Mesenchymal stem cell (in vitro differentiated cells and primary cell): Measurements from ENCODE around the gene CDC42BPA.

Experiments used
- DNase-seq: peaks from one replicate; pipeline ENCODE4 v3.0.0-alpha.2; 2013
- H2AFZ ChIP-seq: one replicate; pipeline ENCODE4 v1.6.1; 2013; ENCODE audit warnings: low read depth, mild to moderate bottlenecking, control low read depth, inconsistent platforms, low read length, moderate library complexity
- H2AK5ac ChIP-seq: 2 replicates; pipeline ENCODE4 v1.6.1; 2013; ENCODE audit warnings: low read length, moderate library complexity, mild to moderate bottlenecking, inconsistent platforms; ENCODE audit not compliant: severe bottlenecking
- H2BK120ac ChIP-seq: one replicate; pipeline ENCODE4 v1.6.1; 2013; ENCODE audit warnings: low read depth, mild to moderate bottlenecking, inconsistent platforms, low read length, moderate library complexity
- H2BK12ac ChIP-seq, 2 experiments: one replicate each; pipeline ENCODE4 v1.6.1; 2013; ENCODE audit warnings: inconsistent platforms in 2 of 2, low read length in 2 of 2, mild to moderate bottlenecking in 2 of 2, moderate library complexity in 2 of 2, control low read depth in 1 of 2
- H2BK15ac ChIP-seq: one replicate; pipeline ENCODE4 v1.6.1; 2013; ENCODE audit warnings: mild to moderate bottlenecking, low read depth, inconsistent platforms; ENCODE audit not compliant: poor library complexity, severe bottlenecking
- H2BK5ac ChIP-seq: 2 replicates; pipeline ENCODE4 v1.6.1; 2013; ENCODE audit warnings: low read depth, mild to moderate bottlenecking, low read length, control low read depth, inconsistent platforms; ENCODE audit not compliant: poor library complexity, severe bottlenecking
- H3K14ac ChIP-seq, 2 experiments: one replicate each; pipeline ENCODE4 v1.6.1; 2013; ENCODE audit warnings: inconsistent platforms in 2 of 2, low read length in 2 of 2, control low read depth in 1 of 2, mild to moderate bottlenecking in 1 of 2, moderate library complexity in 1 of 2
- H3K18ac ChIP-seq, 2 experiments: one replicate each; pipeline ENCODE4 v1.6.1; 2013; ENCODE audit warnings: inconsistent platforms in 2 of 2, low read length in 2 of 2, control low read depth in 1 of 2, low read depth in 1 of 2, mild to moderate bottlenecking in 1 of 2
- H3K23ac ChIP-seq, 2 experiments: one replicate each; pipeline ENCODE4 v1.6.1; 2013; ENCODE audit warnings: inconsistent platforms in 2 of 2, low read length in 2 of 2, mild to moderate bottlenecking in 2 of 2, moderate library complexity in 2 of 2, control low read depth in 1 of 2
- H3K27ac ChIP-seq: 2 replicates; pipeline ENCODE4 v1.5.1; 2013; ENCODE audit warnings: mild to moderate bottlenecking, moderate library complexity, low read length, control low read depth, inconsistent platforms; ENCODE audit not compliant: poor library complexity, severe bottlenecking
- H3K27me3 ChIP-seq, 2 experiments: 2 replicates each; pipeline versions ENCODE4 v1.6.1 to v1.7.0; 2013; ENCODE audit warnings: low read length in 2 of 2, mild to moderate bottlenecking in 2 of 2, moderate library complexity in 2 of 2, control low read depth in 1 of 2, inconsistent platforms in 1 of 2; ENCODE audit not compliant: control insufficient read depth in 1 of 2, insufficient read depth in 1 of 2
- H3K36me3 ChIP-seq, 2 experiments: 2 replicates each; pipeline versions ENCODE4 v1.6.1 to v1.7.0; 2013; ENCODE audit warnings: low read length in 2 of 2, control low read depth in 1 of 2, inconsistent platforms in 1 of 2, low read depth in 1 of 2, mild to moderate bottlenecking in 1 of 2; ENCODE audit not compliant: insufficient read depth in 2 of 2, control insufficient read depth in 1 of 2
- H3K4ac ChIP-seq, 2 experiments: one replicate each; pipeline ENCODE4 v1.6.1; 2013; ENCODE audit warnings: inconsistent platforms in 2 of 2, low read length in 2 of 2, mild to moderate bottlenecking in 2 of 2, moderate library complexity in 2 of 2, control low read depth in 1 of 2, low read depth in 1 of 2
- H3K4me1 ChIP-seq: 2 replicates; pipeline ENCODE4 v1.6.1; 2013; ENCODE audit warnings: low read depth, low read length, control low read depth; ENCODE audit not compliant: control insufficient read depth, insufficient read depth
- H3K4me2 ChIP-seq: 2 replicates; pipeline ENCODE4 v1.6.1; 2013; ENCODE audit warnings: low read length, mild to moderate bottlenecking, inconsistent platforms; ENCODE audit not compliant: poor library complexity, severe bottlenecking
- H3K4me3 ChIP-seq, 2 experiments: 2 replicates each; pipeline versions ENCODE4 v1.5.1 to v1.7.0; 2013; ENCODE audit warnings: low read length in 2 of 2, mild to moderate bottlenecking in 2 of 2, control low read depth in 1 of 2, low read depth in 1 of 2; ENCODE audit not compliant: insufficient read depth in 1 of 2
- H3K79me1 ChIP-seq: replicated peaks from 2 replicates; pipeline ENCODE4 v1.6.1; 2013; ENCODE audit warnings: mild to moderate bottlenecking, control low read depth, low read length, inconsistent platforms; ENCODE audit not compliant: poor library complexity, severe bottlenecking
- H3K9ac ChIP-seq: 2 replicates; pipeline ENCODE4 v1.7.0; 2013; ENCODE audit warnings: mild to moderate bottlenecking, low read length, moderate library complexity
- H3K9me3 ChIP-seq: 2 replicates; pipeline ENCODE4 v1.7.0; 2013; ENCODE audit warnings: mild to moderate bottlenecking, low read length; ENCODE audit not compliant: control insufficient read depth
- H4K8ac ChIP-seq: one replicate; pipeline ENCODE4 v1.6.1; 2013; ENCODE audit warnings: inconsistent platforms, mild to moderate bottlenecking, low read length, moderate library complexity
- H4K91ac ChIP-seq: one replicate; pipeline ENCODE4 v1.6.1; 2013; ENCODE audit warnings: mild to moderate bottlenecking, low read length, inconsistent platforms
- WGBS: methylation state at CpG from one replicate; pipeline ENCODE4 v1.1.7; 2013; ENCODE audit warnings: mixed read lengths; 5-methylcytosine and 5-hydroxymethylcytosine counted together

Gene CDC42BPA

DNA sequence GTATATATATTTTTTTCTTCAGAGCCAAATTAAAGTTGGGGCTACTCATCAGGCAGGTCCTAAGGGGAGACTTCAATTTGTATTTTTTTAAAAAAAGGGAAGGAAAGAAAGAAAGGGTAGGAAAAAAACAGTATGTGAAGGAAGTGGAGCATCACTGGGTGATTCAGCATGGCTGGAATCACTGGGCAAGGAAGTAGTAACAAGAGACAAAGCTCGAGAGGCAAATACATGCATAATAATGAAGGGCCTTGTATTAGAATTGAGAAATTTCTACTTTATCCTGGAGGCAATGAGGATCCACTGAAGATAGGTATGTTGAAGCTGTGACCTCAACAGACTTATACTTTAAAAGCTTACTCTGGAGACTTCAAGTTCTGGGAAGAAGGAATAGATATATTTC lies 193.8 kb downstream of the CDC42BPA start:
- no peak overlapping the region for H3K4ac ChIP-seq
- no peak overlapping the region for H3K4me3 ChIP-seq
- H2BK15ac ChIP-seq, result no peak overlapping the region
- H3K18ac ChIP-seq, result no peak overlapping the region
- no peak overlapping the region for H2AK5ac ChIP-seq
- H3K14ac ChIP-seq, result no peak overlapping the region
- H3K23ac ChIP-seq, result no peak overlapping the region
- no peak overlapping the region for H2BK120ac ChIP-seq
- H3K36me3 ChIP-seq, result peaks cover 8 to 29% of the 10 kb centered on the region in 2 experiments
- no peaks in the 10 kb centered on the region for H3K4me1 ChIP-seq
- no peak overlapping the region for H4K8ac ChIP-seq
- peaks cover 16% of the 10 kb centered on the region for H3K79me1 ChIP-seq
- no peak overlapping the region for H4K91ac ChIP-seq
- no peak overlapping the region for H2BK5ac ChIP-seq
- H3K27me3 ChIP-seq, result no peaks in the 10 kb centered on the region
- H3K9me3 ChIP-seq, result no peaks in the 10 kb centered on the region
- H2BK12ac ChIP-seq, result no peak overlapping the region
- H2AFZ ChIP-seq, result no peak overlapping the region
- H3K27ac ChIP-seq, result no peak overlapping the region
- H3K4me2 ChIP-seq, result no peak overlapping the region
- H3K9ac ChIP-seq, result no peak overlapping the region
- 94% methylated on average over 1 of the region's 1 CpG for WGBS
- DNase-seq, result no peak

DNA sequence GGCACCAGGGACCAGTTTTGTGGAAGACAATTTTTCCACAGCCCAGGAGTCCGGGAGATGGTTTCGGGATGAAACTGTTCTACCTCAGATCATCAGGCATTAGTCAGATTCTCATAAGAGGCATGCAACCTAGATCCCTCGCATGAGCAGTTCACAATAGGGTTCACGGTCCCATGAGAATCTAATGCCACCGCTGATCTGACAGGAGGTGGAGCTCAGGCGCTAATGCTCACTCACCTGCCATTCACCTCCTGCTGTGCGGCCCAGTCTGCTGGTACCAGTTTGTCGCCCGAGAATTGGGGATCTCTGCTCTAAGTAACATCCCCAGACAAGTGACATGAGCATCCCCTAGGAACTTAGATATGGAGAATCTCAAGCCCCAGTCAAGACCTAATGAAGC lies 197.5 kb downstream of the CDC42BPA start:
- 92% methylated on average over 9 of the region's 9 CpGs for WGBS
- Histone ChIP-seq H3K4ac (no peak overlapping the region), H4K8ac (no peak overlapping the region), H3K14ac (no peak overlapping the region), H2AK5ac (no peak overlapping the region), H3K27me3 (no peaks in the 10 kb centered on the region), H3K18ac (no peak overlapping the region), H2BK12ac (no peak overlapping the region), H4K91ac (no peak overlapping the region), H3K9ac (no peak overlapping the region), H2BK15ac (no peak overlapping the region), H3K23ac (no peak overlapping the region), H3K27ac (no peak overlapping the region), H3K4me3 (no peak overlapping the region), H3K9me3 (no peaks in the 10 kb centered on the region), H3K4me2 (no peak overlapping the region), H3K36me3 (peaks cover 4 to 17% of the 10 kb centered on the region in 2 experiments), H2BK120ac (no peak overlapping the region), H3K4me1 (no peaks in the 10 kb centered on the region), H2AFZ (no peak overlapping the region), H3K79me1 (peaks cover 12% of the 10 kb centered on the region), H2BK5ac (no peak overlapping the region)
- no peak for DNase-seq

DNA sequence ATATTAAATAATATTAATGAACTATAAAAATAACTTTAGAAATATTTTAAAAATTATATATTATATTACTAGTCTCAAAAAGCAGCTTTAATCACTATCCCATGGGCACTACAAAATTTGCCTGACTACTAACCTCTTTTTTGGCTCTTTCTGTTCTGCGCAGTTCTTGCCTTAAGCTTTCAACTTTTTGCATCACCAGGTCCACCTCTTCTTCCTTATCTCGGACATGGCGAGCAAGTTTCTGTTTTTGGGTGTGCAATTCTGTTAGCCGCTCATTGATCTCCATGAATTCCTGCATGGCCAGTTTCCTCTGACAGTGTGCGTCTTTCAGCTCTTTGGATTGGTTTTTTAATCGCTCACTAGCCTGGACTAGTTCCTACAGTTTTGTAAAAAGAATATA lies 205.8 kb downstream of the CDC42BPA start:
- Histone ChIP-seq H2BK12ac (no peak overlapping the region), H3K79me1 (peaks cover 8% of the 10 kb centered on the region), H4K8ac (no peak overlapping the region), H2AK5ac (no peak overlapping the region), H3K9me3 (no peaks in the 10 kb centered on the region), H3K4me1 (no peaks in the 10 kb centered on the region), H3K4ac (no peak overlapping the region), H3K36me3 (peaks cover 3 to 38% of the 10 kb centered on the region in 2 experiments), H2BK120ac (no peak overlapping the region), H3K14ac (no peak overlapping the region), H2AFZ (no peak overlapping the region), H3K9ac (no peak overlapping the region), H2BK5ac (no peak overlapping the region), H3K4me3 (no peak overlapping the region), H3K18ac (no peak overlapping the region), H2BK15ac (no peak overlapping the region), H3K27ac (no peak overlapping the region), H4K91ac (no peak overlapping the region), H3K4me2 (no peak overlapping the region), H3K27me3 (no peaks in the 10 kb centered on the region), H3K23ac (no peak overlapping the region)
- DNase-seq, result no peak
- WGBS, result 97% methylated on average over 6 of the region's 6 CpGs

DNA sequence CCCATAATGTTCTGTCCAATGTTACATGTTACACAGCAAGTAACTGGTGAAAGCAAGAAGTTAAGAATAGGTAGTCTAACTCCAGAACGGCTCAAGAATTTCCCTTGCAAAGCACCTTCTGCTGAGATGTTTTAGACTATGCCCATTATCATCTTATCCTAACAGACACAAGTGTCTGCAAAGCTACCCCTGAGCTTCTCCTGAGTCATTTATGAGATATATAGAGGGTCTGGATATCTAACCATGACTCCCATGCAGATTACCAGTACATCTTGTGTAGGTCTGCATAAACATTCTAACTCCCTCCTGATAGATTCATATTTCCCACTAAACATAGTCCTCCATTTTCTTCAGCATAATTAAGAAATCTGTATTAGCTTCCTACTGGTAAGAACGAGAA lies 206.5 kb downstream of the CDC42BPA start:
- no peak overlapping the region for H2BK12ac ChIP-seq
- no peak overlapping the region for H3K4me3 ChIP-seq
- WGBS, result 100% methylated on average over 1 of the region's 2 CpGs

More for the DNA sequence above, 206.5 kb downstream of the CDC42BPA start:
- H4K8ac ChIP-seq, result no peak overlapping the region
- H3K79me1 ChIP-seq, result peaks cover 3% of the 10 kb centered on the region
- DNase-seq, result no peak
- H3K4ac ChIP-seq, result no peak overlapping the region
- H3K4me1 ChIP-seq, result no peaks in the 10 kb centered on the region
- H2BK120ac ChIP-seq, result no peak overlapping the region
- no peak overlapping the region for H4K91ac ChIP-seq
- H2AK5ac ChIP-seq, result no peak overlapping the region
- H2BK15ac ChIP-seq, result no peak overlapping the region
- H3K14ac ChIP-seq, result no peak overlapping the region
- no peak overlapping the region for H3K23ac ChIP-seq
- no peak overlapping the region for H3K27ac ChIP-seq
- no peak overlapping the region for H3K4me2 ChIP-seq
- H3K9ac ChIP-seq, result no peak overlapping the region
- no peak overlapping the region for H3K18ac ChIP-seq
- H2BK5ac ChIP-seq, result no peak overlapping the region
- no peaks in the 10 kb centered on the region for H3K27me3 ChIP-seq
- peaks cover 6% of the 10 kb centered on the region for H3K9me3 ChIP-seq
- no peak overlapping the region for H2AFZ ChIP-seq
- H3K36me3 ChIP-seq, result peaks cover 7 to 46% of the 10 kb centered on the region in 2 experiments
